ENCODE data around the gene CRBN. TPM values are rescaled to one million over a fixed set of nuclear protein-coding genes. Genes with fewer than 3 reads are reported as not detected.
A peak's percentile ranks its signal among the peaks of the same experiment; 100 is the strongest.

CRBN gene
- total and polyA plus RNA-seq, 2 experiments from 2014 or later, result 44.5 to 47.3 TPM

DNA sequence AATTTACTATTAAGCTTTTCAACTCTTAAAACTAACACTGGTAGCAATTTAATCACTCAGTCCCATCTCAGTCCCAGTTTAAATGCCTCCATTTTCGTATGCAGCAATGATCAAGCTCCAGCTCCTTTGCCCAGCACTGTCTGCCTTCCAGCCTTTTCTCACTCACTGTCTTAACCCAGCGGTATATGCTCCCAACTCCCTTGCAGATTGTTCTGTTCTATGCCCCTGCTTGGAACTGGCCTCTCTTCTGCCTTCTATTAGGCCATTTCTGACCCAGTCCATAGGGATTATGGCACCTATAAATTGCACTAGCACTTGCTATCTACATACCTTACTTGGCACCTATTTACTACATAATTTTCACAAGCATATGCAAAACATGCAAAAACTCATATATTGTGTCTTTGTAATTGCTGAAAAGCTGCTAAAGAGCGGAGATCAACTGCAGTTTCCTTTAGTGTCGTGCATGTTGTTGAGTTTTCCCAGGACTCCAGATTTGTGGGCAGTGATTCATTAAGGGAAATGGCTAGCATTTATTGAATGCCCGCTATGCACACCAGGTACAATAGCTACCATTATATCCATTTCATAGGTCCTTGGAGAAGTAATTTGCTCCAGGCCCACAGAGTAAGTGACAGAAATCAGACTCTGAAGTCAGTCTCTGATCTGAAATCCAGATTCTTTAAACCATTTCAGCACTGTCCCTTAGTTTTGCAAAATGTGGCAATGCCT is 24.4 kb downstream of the CRBN start:
- no peaks in the 10 kb centered on the region for H3K4me1 ChIP-seq (ENCODE audit: low read depth)
- no peaks in the 10 kb centered on the region for H3K27me3 ChIP-seq
- no peaks in the 10 kb centered on the region for H3K9me3 ChIP-seq (ENCODE audit: low read depth)
- no peak for DNase-seq (ENCODE audit: low read depth in 1 of 2, low spot score in 1 of 2)
- H3K27ac ChIP-seq, result no peak overlapping the region
- TF ChIP-seq CTCF (IDR thresholded peaks at IDR 0.05; ENCODE audit: low read depth, low read length), result no peak
- no peak overlapping the region for H3K4me3 ChIP-seq
- H3K36me3 ChIP-seq, result peaks cover 45% of the 10 kb centered on the region

GRCh38 chr3:3151513-3151912 is 28.0 kb downstream of the CRBN start:
- no peak for TF ChIP-seq CTCF (IDR thresholded peaks at IDR 0.05; ENCODE audit: low read depth, low read length)
- no peaks in the 10 kb centered on the region for H3K9me3 ChIP-seq (ENCODE audit: low read depth)
- DNase-seq (ENCODE audit: low read depth in 1 of 2, low spot score in 1 of 2), result no peak
- H3K4me3 ChIP-seq, result no peak overlapping the region
- no peak overlapping the region for H3K27ac ChIP-seq
- H3K27me3 ChIP-seq, result no peaks in the 10 kb centered on the region
- H3K36me3 ChIP-seq, result peaks cover 76% of the 10 kb centered on the region
- no peaks in the 10 kb centered on the region for H3K4me1 ChIP-seq (ENCODE audit: low read depth)

- TF ChIP-seq CTCF (IDR thresholded peaks at IDR 0.05; ENCODE audit: low read depth, low read length), result no peak
- DNase-seq (ENCODE audit: low read depth in 1 of 2, low spot score in 1 of 2), result no peak
- Histone ChIP-seq H3K36me3 (peaks cover 76% of the 10 kb centered on the region), H3K9me3 (ENCODE audit: low read depth) (no peaks in the 10 kb centered on the region), H3K4me3 (no peak overlapping the region), H3K27me3 (no peaks in the 10 kb centered on the region), H3K4me1 (ENCODE audit: low read depth) (no peaks in the 10 kb centered on the region), H3K27ac (no peak overlapping the region)
Observed at GRCh38 chr3:3149560-3149959, 29.9 kb downstream of the CRBN start.

DNA sequence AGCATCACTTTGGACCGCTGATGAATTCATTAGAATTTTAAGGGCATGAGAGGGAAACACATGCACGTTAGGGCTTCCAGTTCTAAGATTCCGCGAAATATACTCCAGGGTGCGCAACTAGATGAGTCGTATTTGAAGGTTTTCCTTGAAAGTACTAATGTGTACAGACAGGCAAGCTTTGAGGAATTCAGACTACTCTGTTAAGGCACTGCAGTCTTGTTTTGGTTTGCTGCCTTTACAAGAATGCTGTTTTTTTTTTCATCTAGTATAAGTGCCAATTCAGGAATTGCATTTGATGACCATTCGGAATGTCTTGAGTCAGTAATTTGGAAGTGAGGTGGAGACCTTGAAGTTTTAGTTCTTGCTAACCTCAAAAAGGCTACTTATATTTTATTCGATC is 33.7 kb downstream of the CRBN start:
- Histone ChIP-seq H3K9me3 (ENCODE audit: low read depth) (no peaks in the 10 kb centered on the region), H3K27me3 (no peaks in the 10 kb centered on the region), H3K4me1 (ENCODE audit: low read depth) (no peaks in the 10 kb centered on the region), H3K4me3 (no peak overlapping the region), H3K27ac (no peak overlapping the region), H3K36me3 (peaks cover 80% of the 10 kb centered on the region)
- TF ChIP-seq CTCF (IDR thresholded peaks at IDR 0.05; ENCODE audit: low read depth, low read length), result no peak
- DNase-seq (ENCODE audit: low read depth in 1 of 2, low spot score in 1 of 2), result no peak

- Histone ChIP-seq H3K4me1 (ENCODE audit: low read depth) (no peaks in the 10 kb centered on the region), H3K9me3 (ENCODE audit: low read depth) (no peaks in the 10 kb centered on the region), H3K27ac (no peak overlapping the region), H3K36me3 (peaks cover 65% of the 10 kb centered on the region), H3K27me3 (no peaks in the 10 kb centered on the region), H3K4me3 (no peak overlapping the region)
- no peak for TF ChIP-seq CTCF (IDR thresholded peaks at IDR 0.05; ENCODE audit: low read depth, low read length)
- peak in 1 of 2 donors; percentile 8 for DNase-seq (ENCODE audit: low read depth in 1 of 2, low spot score in 1 of 2)
Observed at GRCh38 chr3:3141939-3142338, 37.6 kb downstream of the CRBN start.
